Measurements from ENCODE around the gene THADA. TPM values are rescaled to one million over a fixed set of nuclear protein-coding genes. Genes with fewer than 3 reads are reported as not detected.

Gene THADA
- total RNA-seq, 2 experiments from 2014 or later, result 31.2 to 32.3 TPM

GRCh38 chr2:43412114-43412753 is 183.6 kb downstream of the THADA start:
- H3K4me3 ChIP-seq (ENCODE audit: low read depth, low read length, poor library complexity, severe bottlenecking), result no peak overlapping the region
- TF ChIP-seq CTCF (conservative IDR thresholded peaks at IDR 0.05; ENCODE audit: low read length), result no peak
- TF ChIP-seq EZH2phosphoT487 (IDR thresholded peaks at IDR 0.05; ENCODE audit: borderline replicate concordance, low read depth, low read length), result no peak
- H3K9me3 ChIP-seq (ENCODE audit: low read length), result no peaks in the 10 kb centered on the region
- no peaks in the 10 kb centered on the region for H3K36me3 ChIP-seq (ENCODE audit: insufficient read depth, low read length)
- intact Hi-C loops (cut with micrococcal nuclease; ENCODE audit: unreplicated experiment), result no loop called here
- H3K4me2 ChIP-seq (ENCODE audit: low read length), result no peak overlapping the region
- ChIA-PET POLR2A (interaction anchor here (0.7 kb wide), 1 partner anchor 144 kb away, joined by 3 read pairs; no protein-coding TSS in a partner anchor), CTCF (ENCODE audit: unreplicated experiment) (no interaction called here)
- no TSS peak for BruUV-seq (replicated peaks)
- no peaks in the 10 kb centered on the region for H3K79me2 ChIP-seq (ENCODE audit: insufficient read depth, low read depth, low read length)
- DNase-seq (ENCODE audit: low spot score), result no peak
- peaks cover 9% of the 10 kb centered on the region for H3K4me1 ChIP-seq (ENCODE audit: insufficient read depth, low read length, poor library complexity, severe bottlenecking)
- no peak overlapping the region for H3K27ac ChIP-seq (ENCODE audit: low read depth, low read length, poor library complexity, severe bottlenecking)
- no peaks in the 10 kb centered on the region for H4K20me1 ChIP-seq (ENCODE audit: insufficient read depth, low read length)
- no peak overlapping the region for H2AFZ ChIP-seq (ENCODE audit: low read length)
- H3K9me2 ChIP-seq (ENCODE audit: insufficient read depth, low read length), result no peaks in the 10 kb centered on the region

- no peak overlapping the region for H3K4me2 ChIP-seq (ENCODE audit: low read length)
- no peak for TF ChIP-seq CTCF (conservative IDR thresholded peaks at IDR 0.05; ENCODE audit: low read length)
- TF ChIP-seq EZH2phosphoT487 (IDR thresholded peaks at IDR 0.05; ENCODE audit: borderline replicate concordance, low read depth, low read length), result no peak
- H3K4me1 ChIP-seq (ENCODE audit: insufficient read depth, low read length, poor library complexity, severe bottlenecking), result peaks cover 9% of the 10 kb centered on the region
- intact Hi-C loops (cut with micrococcal nuclease; ENCODE audit: unreplicated experiment), result no loop called here
- H3K9me2 ChIP-seq (ENCODE audit: insufficient read depth, low read length), result no peaks in the 10 kb centered on the region
- H3K36me3 ChIP-seq (ENCODE audit: insufficient read depth, low read length), result no peaks in the 10 kb centered on the region
- H2AFZ ChIP-seq (ENCODE audit: low read length), result no peak overlapping the region
- DNase-seq (ENCODE audit: low spot score), result no peak
- ChIA-PET POLR2A (interaction anchor here (0.6 to 2.6 kb wide), 6 partner anchors 8 to 168 kb away, joined by 3 to 9 read pairs (median 3); no protein-coding TSS in a partner anchor), CTCF (ENCODE audit: unreplicated experiment) (no interaction called here)
- no peaks in the 10 kb centered on the region for H3K9me3 ChIP-seq (ENCODE audit: low read length)
- no TSS peak for BruUV-seq (replicated peaks)
- H3K79me2 ChIP-seq (ENCODE audit: insufficient read depth, low read depth, low read length), result no peaks in the 10 kb centered on the region
- H3K4me3 ChIP-seq (ENCODE audit: low read depth, low read length, poor library complexity, severe bottlenecking), result no peak overlapping the region
- no peaks in the 10 kb centered on the region for H4K20me1 ChIP-seq (ENCODE audit: insufficient read depth, low read length)
- H3K27ac ChIP-seq (ENCODE audit: low read depth, low read length, poor library complexity, severe bottlenecking), result no peak overlapping the region
Measured at GRCh38 chr2:43410055-43410604, 185.7 kb downstream of the THADA start.

Data from OCI-LY7 (cell line).